Renal cortical epithelial cell (primary cell): ENCODE data around the gene MUC2. TPM values are rescaled to one million over a fixed set of nuclear protein-coding genes. Genes with fewer than 3 reads are reported as not detected.

ENCODE experiments used
- DNase-seq: peaks from one replicate; pipeline ENCODE4 v3.0.0-alpha.2; 2011; ENCODE audit warnings: low read depth
- total RNA-seq: library from RNA; depleted of rRNA; stranded (reverse); fragments of >200 nt; gene quantifications from 2 replicates; pipeline ENCODE4 v1.2.3, GENCODE V29; 2014

The MUC2 gene
- total RNA-seq, 1 donor from 2014 or later, result not detected

GRCh38 chr11:1036931-1037330, 37.7 kb upstream of the MUC2 start:
- DNase-seq, result no peak

- DNase-seq, result no peak
Measured at GRCh38 chr11:1037506-1038055, 37.1 kb upstream of the MUC2 start.

- no peak for DNase-seq
Measured at GRCh38 chr11:1038361-1038760, 36.3 kb upstream of the MUC2 start.

- no peak for DNase-seq
Measured at GRCh38 chr11:1038921-1039320, 35.8 kb upstream of the MUC2 start.

GRCh38 chr11:1039481-1040427, 34.9 kb upstream of the MUC2 start:
- no peak for DNase-seq

GRCh38 chr11:1040428-1041148, 34.1 kb upstream of the MUC2 start:
- DNase-seq, result no peak

- no peak for DNase-seq
Measured at GRCh38 chr11:1041149-1041467, 33.6 kb upstream of the MUC2 start.

- DNase-seq, result no peak
Measured at GRCh38 chr11:1041471-1041870, 33.2 kb upstream of the MUC2 start.

- no peak for DNase-seq
Measured at GRCh38 chr11:1041936-1042608, 32.6 kb upstream of the MUC2 start.

GRCh38 chr11:1042626-1043562, 31.8 kb upstream of the MUC2 start:
- no peak for DNase-seq

- peak; percentile 32 for DNase-seq
Measured at GRCh38 chr11:1043563-1044096, 31.0 kb upstream of the MUC2 start.

GRCh38 chr11:1044160-1044559, 30.5 kb upstream of the MUC2 start:
- no peak for DNase-seq

- DNase-seq, result no peak
Measured at GRCh38 chr11:1047595-1048156, 27.0 kb upstream of the MUC2 start.

GRCh38 chr11:1048375-1049070, 26.2 kb upstream of the MUC2 start:
- no peak for DNase-seq

- no peak for DNase-seq
Measured at GRCh38 chr11:1049071-1049405, 25.6 kb upstream of the MUC2 start.

GRCh38 chr11:1049431-1049891, 25.2 kb upstream of the MUC2 start:
- no peak for DNase-seq

- DNase-seq, result no peak
Measured at GRCh38 chr11:1049911-1050580, 24.6 kb upstream of the MUC2 start.

- peak; percentile 39 for DNase-seq
Measured at GRCh38 chr11:1050581-1051355, 23.9 kb upstream of the MUC2 start.
